Embryonic facial prominence (tissue), 1 donor: ENCODE results near the gene MAP2.

ENCODE experiments used
- DNase-seq: peaks from one replicate; pipeline ENCODE4 v3.0.0-alpha.2; 2016; ENCODE audit errors: extremely low spot score

MAP2 gene

DNA sequence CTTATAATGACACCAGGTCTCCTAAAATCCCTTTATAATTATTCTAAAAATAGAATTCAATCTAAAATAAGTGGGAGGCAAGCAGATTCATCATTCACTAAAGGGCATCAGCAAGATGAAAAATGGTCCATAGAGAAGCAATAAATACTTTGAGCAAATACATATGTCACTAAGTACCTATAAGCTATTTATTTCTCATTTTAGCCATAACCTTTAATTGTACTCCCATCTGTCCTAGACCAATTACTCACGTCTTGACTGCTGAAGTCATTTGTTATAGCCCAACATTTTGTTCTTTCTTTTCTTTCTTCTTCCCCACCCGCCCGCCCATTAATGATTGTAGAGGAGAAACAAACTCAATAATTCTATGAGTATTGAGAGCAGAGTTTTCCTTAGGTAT is 105.7 kb downstream of the MAP2 start:
- DNase-seq = no peak

DNA sequence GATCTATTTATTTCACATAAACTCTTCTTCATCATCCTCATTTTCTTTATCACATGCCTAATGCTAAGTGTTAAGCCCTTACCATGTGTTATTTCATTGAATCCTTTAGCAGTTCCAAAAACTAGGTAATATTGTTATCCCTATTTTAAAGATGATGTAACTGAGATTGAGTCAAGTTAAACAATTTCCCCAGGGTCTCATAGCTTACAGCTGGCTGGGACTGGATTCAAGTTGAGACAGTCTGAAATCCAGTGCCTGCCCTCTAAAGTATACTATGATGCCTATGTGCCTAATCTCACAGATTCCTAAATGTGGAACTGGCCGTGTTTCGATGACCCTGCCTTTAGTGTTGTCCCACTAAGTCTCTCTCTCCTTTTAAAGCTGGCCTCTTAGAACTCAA is 108.5 kb downstream of the MAP2 start:
- DNase-seq = no peak

DNA sequence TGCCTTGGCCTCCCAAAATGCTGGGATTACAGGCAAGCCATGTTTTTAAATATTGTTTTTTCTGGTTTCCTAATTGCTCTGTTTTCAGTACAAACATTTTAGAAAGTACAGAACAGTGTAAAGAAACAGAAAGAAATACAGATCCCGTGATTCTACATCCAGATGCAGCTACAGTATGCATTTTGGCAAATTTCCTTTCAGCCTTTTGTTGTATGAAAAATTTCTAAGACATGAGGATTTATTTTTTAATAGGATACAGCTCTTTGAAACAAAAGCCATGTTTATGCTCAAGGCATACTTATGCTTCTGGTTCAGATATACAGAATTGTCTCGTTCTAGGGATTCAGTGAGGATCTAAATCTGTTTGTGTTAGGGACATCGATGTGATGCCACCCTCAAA is 109.5 kb downstream of the MAP2 start:
- no peak for DNase-seq

DNA sequence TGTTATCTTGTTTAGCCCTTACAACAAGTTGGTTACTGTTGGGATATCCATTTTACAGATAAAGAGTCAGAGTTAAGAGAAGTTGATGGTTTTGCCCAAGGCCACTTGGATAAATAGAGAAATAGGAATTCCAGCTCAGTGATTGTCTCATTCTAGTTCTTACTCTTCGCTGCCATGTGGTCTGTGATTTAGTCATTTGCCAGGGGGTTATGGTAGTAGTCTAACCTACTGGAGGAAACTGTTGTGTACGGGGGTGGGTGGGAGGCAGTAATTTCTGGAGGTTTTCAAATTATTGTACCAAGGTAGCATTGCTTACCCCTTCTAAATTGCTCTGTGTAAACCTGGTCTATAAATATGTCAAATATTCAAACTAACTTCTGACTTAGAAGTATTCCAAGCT is 110.4 kb downstream of the MAP2 start:
- DNase-seq = no peak

DNA sequence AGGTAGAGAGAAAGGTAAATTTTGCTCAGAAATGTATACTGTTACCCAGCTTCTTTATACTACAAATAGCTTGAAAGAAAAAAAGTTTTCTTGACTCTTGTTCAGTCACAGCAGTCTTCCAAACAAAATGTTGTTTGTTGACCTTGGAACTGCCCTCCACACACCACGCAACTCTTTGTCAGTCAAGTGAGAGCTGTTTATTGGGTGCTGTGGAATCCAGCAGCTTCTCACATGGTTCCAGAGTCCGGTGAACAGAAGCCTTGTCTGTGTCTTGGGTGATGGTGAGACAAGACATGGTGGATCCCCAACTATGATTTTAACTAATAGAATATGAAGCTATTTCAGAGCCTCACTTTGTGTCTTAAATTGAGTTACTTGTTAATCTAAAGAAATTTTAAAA is 112.5 kb downstream of the MAP2 start:
- no peak for DNase-seq

DNA sequence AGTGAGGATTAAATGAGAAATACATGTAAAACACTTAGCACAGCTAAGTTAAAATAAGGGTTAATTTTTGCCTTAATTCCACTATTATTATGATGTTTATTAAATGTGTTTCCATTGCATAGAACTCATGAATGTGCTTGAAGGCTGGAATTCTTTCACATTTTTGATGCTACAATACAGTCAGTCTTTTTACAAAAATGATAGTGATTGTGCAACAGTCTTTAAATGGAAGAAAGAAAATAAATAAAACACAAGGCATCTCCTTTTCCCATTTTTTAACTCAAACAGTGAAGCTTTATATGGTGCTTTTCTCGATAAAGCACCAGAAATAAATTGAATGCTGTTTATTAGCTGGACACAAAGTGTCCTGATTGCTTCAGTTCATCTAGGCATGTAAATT is 123.9 kb downstream of the MAP2 start:
- DNase-seq = no peak

DNA sequence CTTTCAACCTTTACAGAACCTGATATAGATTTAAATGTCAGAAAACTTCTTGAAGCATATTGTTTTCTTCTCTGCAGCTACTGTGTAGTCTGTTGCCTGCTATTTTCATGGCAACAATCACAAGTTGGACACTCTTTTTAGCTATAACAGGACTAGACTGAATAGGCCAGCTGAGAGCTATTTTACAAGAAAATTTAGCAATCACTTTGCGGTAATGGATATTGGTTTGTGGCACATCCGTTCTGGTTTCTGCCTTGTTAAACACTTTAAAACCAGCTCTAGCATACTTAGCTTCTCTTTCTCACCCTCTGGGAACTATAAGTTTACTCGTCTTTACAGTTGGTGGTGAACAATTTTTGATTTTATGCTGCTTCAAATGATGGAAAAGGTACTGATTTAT is 125.7 kb downstream of the MAP2 start:
- no peak for DNase-seq

DNA sequence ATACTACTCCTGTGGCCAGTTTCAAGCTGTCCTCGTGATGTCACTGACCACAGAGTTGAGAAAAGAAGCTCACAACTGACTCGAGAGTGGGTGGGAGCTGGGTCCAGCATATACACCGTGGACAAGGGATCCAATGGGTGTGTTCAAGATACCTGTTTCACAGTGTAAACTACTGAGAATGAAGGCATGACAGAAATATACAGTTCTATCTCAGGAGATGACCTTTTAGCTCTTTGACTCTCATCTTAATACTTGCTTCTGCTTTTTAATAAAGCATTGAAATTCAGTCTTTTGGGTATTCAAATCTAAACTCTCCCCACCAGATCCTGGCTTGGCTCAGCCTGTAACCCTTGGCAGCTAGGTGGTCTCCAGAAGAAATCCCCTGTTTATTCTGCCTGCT is 130.1 kb downstream of the MAP2 start:
- DNase-seq = no peak

DNA sequence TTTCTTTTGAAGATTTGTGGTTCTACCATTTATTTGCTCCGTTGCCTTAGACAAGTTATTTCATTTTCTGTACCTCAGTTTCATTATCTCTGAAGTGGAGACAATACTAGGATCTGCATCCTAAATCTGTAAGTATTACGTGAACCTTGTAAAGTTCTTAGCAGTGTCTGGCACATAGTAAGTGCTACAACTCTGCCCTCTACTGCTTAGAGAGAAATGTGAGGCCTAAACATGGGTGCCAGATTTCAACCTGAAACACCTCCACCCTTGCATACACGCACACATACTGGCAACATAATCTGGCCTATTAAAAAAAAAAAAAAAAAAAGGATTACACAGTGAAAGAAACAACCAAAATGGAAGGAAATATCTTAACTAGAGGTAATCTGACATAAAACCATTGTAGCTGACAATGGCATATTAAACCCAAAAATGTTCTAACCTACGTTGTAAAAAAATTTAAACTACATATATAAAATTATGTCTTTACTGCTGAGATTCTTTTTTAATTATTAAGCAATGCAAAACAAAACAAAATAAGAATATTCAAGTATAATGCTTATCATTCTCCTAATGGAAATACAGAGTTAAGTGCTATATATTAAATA is 132.6 kb downstream of the MAP2 start:
- DNase-seq = no peak

DNA sequence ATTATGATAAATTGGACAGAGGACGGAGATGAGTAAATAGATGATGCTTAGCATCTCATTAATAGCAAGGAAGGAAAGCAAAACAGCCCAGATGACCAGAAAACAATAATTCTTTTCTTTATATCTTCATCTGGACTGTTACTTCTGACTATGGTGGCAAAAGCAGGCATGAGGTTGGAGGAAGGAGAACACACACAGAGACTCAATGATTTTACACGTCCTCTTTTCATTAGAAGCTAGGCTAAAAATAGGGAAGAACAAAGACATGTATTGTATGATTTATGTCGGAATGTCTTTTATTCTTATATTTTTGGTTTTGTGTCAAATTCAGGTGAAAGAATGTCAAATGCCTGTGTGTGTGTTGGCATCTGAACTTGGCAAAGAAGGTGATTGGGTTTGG is 137.1 kb downstream of the MAP2 start:
- no peak for DNase-seq

DNA sequence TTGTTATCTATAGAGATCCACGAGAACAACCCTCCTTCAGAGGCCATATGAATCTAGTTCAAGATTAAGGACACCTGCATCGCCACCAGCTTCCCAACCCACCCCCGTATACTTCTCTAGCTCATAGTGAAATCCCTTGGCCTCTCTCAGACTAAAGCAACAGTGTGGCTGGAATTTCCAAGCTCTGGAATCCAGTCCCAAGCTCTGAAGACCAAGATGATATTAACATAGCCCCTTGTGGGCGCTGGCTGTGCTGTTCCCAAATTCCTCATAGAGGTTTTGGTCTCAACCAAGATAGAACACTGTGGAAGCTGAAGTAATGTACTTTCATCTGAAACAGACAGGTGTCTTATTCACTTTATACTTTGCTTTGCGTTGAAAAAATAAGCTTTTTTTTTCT is 139.6 kb downstream of the MAP2 start:
- DNase-seq = no peak

DNA sequence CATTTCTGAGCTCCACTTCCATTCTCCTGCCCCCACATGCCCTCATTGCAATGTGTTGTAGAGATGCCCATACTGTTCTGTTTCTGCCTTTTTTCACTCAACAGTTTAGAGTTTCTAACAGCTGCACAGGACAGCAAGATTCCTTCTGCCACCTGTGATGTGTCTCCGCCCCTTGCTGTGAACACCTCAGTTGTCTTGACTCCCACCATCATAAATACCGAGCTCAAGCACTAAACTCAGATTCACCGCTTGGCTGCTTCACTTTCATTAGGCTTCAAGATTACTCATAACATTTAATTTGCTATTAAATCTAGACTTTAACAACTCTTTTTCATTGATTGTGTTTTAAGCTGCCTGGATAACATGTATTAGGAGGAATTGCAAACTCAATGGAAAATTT is 141.0 kb downstream of the MAP2 start:
- DNase-seq = no peak

DNA sequence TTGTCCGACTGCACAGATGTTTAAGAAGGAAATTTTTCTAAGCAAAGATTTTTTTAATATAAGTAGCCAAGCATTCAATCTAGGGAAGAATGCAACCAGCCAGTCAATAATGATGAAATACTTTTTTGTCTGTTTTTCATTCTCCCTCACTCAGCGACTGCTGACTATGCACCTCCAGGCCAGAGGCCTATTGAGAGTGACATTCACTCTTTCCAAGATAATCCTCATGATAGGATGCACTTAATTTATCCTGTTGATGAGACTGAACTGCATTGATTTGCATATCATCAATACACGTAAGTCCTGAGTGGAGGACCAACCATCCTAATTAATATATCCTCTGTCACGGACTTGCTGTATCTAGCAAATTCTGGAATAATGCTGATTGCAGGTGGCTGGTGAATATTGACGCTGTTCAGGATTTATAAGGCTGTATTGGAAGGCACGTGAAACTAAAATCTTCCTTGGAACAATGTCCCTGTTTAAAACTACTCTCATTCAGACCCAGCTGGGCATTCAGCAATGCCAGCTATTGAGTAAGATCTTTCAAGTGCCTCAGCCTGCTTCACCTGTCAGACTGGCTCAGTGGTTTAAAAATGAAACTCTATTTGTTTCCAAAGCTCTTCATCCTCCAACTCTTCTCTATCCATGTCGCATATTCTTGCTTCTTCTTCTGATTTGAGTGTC is 142.2 kb downstream of the MAP2 start:
- DNase-seq = no peak

DNA sequence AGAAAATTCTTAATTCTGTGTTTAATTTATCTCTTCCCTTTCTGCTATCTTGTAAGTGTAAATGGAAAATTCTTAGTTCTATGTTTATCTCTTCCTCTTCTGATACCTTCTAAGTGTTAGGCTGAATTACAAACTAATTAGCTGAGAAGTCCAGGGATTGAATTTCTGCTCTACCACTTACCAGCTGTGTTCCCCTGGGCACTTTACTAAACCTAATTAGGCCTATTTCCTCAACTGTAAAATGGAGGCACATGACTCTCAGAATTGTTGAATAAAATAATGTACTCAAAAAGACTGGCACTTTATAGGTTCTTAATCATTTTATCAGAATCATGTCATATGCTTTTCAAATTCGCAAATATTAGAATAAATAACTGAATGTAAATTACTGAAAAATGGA is 146.3 kb downstream of the MAP2 start:
- DNase-seq = no peak

DNA sequence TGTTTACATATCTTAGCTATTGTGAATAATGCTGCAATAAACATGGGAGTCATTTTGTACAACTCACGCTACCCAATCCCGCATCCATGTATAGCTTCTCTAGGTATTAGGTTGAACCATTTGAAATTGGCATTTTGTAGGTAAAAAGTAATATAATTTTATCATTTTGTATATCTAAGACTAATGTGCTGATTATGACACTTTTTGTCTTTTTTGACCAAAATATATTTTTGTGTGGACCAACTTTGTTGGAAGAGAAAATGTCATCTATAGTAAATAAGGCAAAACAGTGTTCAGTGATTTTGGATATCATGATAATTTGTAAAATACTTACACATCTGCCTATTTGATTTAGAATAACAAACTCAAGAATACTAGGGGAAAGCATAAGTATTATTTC is 150.7 kb downstream of the MAP2 start:
- DNase-seq = no peak

DNA sequence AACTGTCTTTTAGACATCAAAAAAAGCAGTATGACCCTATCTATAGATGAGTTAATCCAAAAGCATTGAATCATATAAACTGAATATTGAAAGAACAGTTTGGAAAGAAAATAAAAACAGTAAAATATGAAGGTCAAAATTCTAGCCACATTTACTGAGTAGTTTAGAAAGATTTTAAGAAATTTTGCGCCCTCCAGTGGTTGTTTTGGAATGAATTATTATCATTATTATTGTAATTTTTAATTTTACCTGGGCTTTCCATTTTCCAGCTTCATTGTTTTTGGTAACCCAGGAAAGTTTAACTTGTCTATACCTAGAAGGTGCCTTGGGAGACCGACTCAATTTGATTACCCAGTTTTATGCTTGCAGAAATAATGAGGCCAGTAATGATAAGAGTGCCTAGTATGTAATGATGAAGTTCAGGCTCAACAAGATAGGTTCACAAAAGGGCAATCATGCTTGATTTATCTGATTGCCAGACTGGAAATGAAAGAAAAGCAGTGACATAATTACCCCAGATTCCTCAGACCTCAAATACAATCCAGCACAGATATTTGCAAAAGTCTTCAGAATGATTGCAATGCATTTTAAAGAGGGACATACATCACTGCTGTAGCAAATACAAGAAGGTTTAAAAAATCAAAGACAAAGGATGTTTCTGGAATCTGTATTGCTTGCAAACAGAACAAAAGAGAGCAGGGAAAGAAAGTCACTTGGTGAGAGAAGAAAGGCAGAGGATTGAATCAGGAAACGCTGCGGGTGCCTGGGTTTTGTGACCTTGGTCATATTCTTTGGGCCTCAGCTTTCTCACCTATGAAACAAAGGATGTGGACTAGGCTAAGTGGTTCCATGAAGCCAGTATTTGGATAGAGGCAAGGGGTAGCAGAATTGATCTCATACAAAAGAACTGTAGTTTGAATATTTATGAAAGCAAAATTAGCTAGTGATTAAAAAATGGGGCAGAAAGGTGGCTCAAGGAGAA is 153.8 kb downstream of the MAP2 start:
- no peak for DNase-seq

DNA sequence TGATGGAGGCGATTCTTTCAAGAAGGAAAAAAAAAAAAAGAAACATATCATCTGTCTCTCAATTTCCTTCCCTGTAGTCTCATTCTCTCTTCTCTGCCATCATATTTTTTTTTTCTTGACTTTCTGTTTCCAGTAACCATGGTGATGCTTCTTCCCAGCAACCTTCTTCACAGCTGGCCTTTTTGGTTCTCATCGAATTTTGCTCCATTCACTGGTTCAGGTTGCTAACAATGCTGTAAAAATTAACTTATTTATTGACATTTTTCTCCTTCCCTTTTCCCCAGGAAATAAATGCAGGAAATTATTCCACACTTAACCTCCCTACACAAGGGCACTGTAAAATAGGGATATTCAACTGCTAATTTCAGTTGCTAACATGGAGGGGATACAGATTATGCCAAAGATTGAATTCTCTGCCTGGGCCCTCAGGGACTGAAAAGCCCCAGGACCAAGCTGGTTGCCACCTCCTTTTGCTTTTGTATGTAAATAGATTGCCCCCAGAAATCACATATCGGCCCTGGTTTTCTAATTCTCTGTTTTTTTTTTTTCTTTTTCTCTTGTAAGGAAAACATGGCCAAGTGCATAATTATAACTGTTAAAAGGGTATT is 154.7 kb downstream of the MAP2 start:
- no peak for DNase-seq

DNA sequence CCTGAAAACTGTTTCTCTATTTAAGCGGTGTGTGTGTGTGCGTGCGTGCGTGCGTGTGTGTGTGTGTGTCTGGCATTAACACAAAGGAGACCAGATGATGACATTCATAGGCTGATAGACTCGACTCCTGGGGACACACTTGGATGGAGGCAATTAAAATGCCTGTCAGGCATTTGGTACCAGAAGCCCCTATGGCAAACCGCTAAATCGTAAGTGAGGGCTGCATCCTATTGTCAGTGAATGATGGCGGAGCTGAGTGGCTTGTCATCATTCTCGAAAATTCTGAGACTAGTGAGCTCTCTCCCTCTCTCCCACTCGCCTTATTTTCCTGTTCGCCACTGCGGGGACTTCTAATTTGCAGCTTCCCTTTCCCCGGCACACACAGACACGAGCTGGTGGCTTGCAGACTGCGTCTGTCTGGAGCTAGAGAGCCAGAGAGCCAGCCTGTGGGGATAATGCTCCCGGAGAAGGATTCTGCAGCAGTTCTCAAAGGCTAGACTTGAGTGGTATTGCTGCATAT is 155.4 kb downstream of the MAP2 start:
- DNase-seq = no peak

DNA sequence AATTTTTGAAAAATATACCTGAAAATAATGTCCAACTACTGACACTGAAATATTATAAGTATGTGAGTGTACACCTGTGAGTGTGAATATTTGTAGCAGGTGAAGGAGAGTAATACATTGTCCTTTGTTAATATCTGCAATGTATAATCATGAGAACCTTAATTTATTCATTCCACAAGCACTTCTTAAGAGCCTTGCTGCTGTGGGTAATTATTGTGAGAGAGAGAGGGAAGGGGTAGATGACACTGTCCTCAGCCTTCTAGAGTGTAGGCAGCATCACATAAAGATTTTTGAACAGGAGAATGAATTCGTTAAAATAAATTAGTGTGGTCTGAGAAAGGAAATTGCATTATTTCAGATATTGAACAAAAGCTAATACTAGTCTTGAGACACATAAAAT is 157.2 kb downstream of the MAP2 start:
- DNase-seq = no peak

DNA sequence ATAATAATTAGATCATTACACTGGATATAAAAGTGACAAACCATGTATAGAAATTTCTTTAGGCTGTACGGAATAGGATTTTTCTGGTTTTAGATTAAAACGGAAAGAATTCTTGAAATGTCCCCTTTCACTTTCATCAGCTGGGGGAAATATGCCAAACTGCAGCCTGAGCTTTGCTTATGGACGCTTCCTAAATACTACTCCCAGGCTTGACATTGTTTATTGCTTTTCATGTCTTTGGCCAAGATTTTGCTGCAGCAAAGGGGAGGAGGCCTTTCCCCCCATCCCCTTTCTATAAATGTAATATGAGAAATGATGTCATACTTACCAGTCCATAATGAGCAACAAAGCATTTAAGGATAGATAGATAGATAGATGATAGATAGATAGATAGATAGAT is 158.4 kb downstream of the MAP2 start:
- DNase-seq = no peak

DNA sequence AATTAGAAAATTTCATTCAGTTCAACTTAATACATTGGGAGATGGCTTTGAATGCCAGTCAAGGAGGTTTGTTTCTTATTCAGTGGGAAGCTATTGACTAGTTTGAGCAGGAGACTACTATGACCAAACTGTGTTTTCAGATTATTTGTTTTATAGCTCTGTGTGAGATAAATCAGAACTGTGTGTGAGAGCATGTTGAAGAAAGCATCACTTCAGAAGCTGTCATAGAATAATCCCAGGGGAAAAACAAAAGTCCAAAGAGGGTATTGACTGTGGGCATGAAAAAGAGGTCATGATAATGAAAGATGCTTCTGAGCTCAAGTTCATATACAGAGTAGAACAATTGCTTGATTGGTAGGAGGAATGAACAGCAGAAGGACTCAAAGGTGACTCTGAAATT is 160.6 kb downstream of the MAP2 start:
- DNase-seq = no peak

DNA sequence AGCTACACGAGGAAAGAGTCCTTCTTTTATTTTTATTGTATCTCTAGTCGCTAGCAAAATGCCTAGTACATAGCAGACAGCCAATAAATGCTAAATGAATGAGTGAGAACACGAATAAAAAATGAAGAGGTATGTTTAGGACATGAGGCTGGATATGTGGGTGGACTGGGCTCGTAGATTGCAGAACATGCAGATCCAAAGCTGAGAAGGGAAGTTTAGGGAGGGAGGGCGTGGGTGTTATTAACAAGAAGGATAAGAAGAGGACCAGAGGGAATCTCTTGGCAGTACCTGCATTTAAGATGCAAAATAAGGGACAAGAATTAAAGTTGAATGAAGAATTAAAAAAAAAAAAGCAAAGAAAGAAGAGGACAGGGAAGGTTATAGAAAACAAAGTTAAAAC is 161.1 kb downstream of the MAP2 start:
- no peak for DNase-seq
